ENCODE data around the gene CLCA4. TPM values are rescaled to one million over a fixed set of nuclear protein-coding genes. Genes with fewer than 3 reads are reported as not detected.

The CLCA4 gene
- total RNA-seq (2013; cell fraction: nucleolus; rRNA removed): not detected in 2 replicates
- total RNA-seq (2014; rRNA removed) (not detected in 2 replicates), total RNA-seq (2014; rRNA removed; fragmentation: Illumina TruSeq; extraction: Trizol) (not detected in 2 replicates), total RNA-seq (2021) (0.05 TPM in 1 of 2 replicates, not detected in the other), polyA plus RNA-seq (2011; rRNA removed) (not detected in 2 replicates), polyA plus RNA-seq (2014; fragmentation: Illumina TruSeq; extraction: Trizol) (0.01 TPM in 1 of 2 replicates, not detected in the other), polyA plus RNA-seq (2014; fragmentation: Nextera tagmentation; extraction: Ambion mirVana) (not detected), polyA plus RNA-seq (2014; rRNA removed) (0.08 TPM in 1 of 2 replicates, not detected in the other), polyA plus RNA-seq (2016; fragmentation: Nextera tagmentation; extraction: Ambion mirVana) (not detected), polyA minus RNA-seq (2011; rRNA and poly(A)+ RNA removed) (not detected in 2 replicates), Bru-seq, nascent RNA (not detected), BruChase-seq, experiment 1, labeled RNA remaining after a 6-hour chase (not detected), BruChase-seq, experiment 2, labeled RNA remaining after a 2-hour chase (percentile 4 among the genes with signal in this experiment)
- not detected for polyA plus RNA-seq (2011; ENCODE audit: low read depth)
- not detected in 2 replicates for polyA plus RNA-seq (2011; cell fraction: cytosol; rRNA removed)
- not detected in 2 replicates for polyA plus RNA-seq (2011; cell fraction: nucleus; rRNA removed)
- polyA plus RNA-seq (2012): not detected in 2 replicates
- not detected in 2 replicates for polyA minus RNA-seq (2011; cell fraction: cytosol; rRNA and poly(A)+ RNA removed)
- not detected in 2 replicates for polyA minus RNA-seq (2011; cell fraction: nucleus; rRNA and poly(A)+ RNA removed)
- long read RNA-seq, experiment 1: 0 reads
- long read RNA-seq, experiment 2: 0 reads

GRCh38 chr1:86546787-86547221 is at the start of gene CLCA4:
TSS of gene CLCA4 (plus strand) at chr1:86547078. CDS start at chr1:86547120, 42 bp downstream.
- Histone ChIP-seq H3K4me2 (ENCODE audit: control insufficient read depth, insufficient read depth) (no peak within 1 kb of the TSS), H3K9me3 (replicated peaks; ENCODE audit: control insufficient read depth, insufficient read depth, low read length) (no peaks in the 10 kb centered on the region), H3K27ac (ENCODE audit: control insufficient read depth, insufficient read depth) (no peak within 1 kb of the TSS), H4K20me1 (ENCODE audit: control insufficient read depth, insufficient read depth) (no peaks in the 10 kb centered on the region), H3K79me2 (ENCODE audit: control insufficient read depth, insufficient read depth, low read length) (no peaks in the 10 kb centered on the region), H3K27me3 (replicated peaks in 1 of 2; ENCODE audit: control insufficient read depth in 2 of 2, insufficient read depth in 2 of 2, low read length in 1 of 2) (no peaks in the 10 kb centered on the region), H3K36me3 (ENCODE audit: control insufficient read depth in 2 of 2, insufficient read depth in 2 of 2, low read length in 1 of 2) (no peaks in the 10 kb centered on the region), H3K9ac (ENCODE audit: control insufficient read depth, insufficient read depth, low read length) (no peak within 1 kb of the TSS), H2AFZ (ENCODE audit: control insufficient read depth, low read depth, low read length) (no peak within 1 kb of the TSS), H3K4me3 (no peak within 1 kb of the TSS), H3K4me1 (ENCODE audit: control insufficient read depth, insufficient read depth, low read length) (no peaks in the 10 kb centered on the region)
- 3% methylated on average over 2 of the region's 2 CpGs for WGBS (ENCODE audit: insufficient coverage, insufficient replicate concordance, low lambda C conversion rate, missing lambda C conversion rate)
- ChIA-PET RAD21 (ENCODE audit: unreplicated experiment) (no interaction called here), CTCF (no interaction called here), POLR2A (no interaction called here), SMC1A (ENCODE audit: uncharacterized antibody, unreplicated experiment) (no interaction called here)
- BruUV-seq (replicated peaks): no TSS peak
- intact Hi-C loops (cut with micrococcal nuclease; ENCODE audit: unreplicated experiment) (no loop called here), in situ Hi-C loops (cut with MboI) (no loop called here)
- DNase-seq (ENCODE audit: low read depth, low spot score): no peak
- TF ChIP-seq YY1 (IDR thresholded peaks at IDR 0.05; ENCODE audit: low read depth, low read length) (no peak), ZNF24 (IDR thresholded peaks at IDR 0.05) (no peak)
- no peak for ATAC-seq
- FAIRE-seq: no peak

- Histone ChIP-seq H3K36me3 (ENCODE audit: control insufficient read depth in 2 of 2, insufficient read depth in 2 of 2, low read length in 1 of 2) (no peaks in the 10 kb centered on the region), H3K27ac (ENCODE audit: control insufficient read depth, insufficient read depth) (no peak overlapping the region), H3K4me3 (no peak overlapping the region), H4K20me1 (ENCODE audit: control insufficient read depth, insufficient read depth) (no peaks in the 10 kb centered on the region), H3K9ac (ENCODE audit: control insufficient read depth, insufficient read depth, low read length) (no peak overlapping the region), H3K4me2 (ENCODE audit: control insufficient read depth, insufficient read depth) (no peak overlapping the region), H3K9me3 (replicated peaks; ENCODE audit: control insufficient read depth, insufficient read depth, low read length) (no peaks in the 10 kb centered on the region), H3K27me3 (replicated peaks in 1 of 2; ENCODE audit: control insufficient read depth in 2 of 2, insufficient read depth in 2 of 2, low read length in 1 of 2) (peaks cover 0 to under 1% of the 10 kb centered on the region in 2 experiments; a peak in 1 of 4 replicates), H3K4me1 (ENCODE audit: control insufficient read depth, insufficient read depth, low read length) (no peaks in the 10 kb centered on the region), H2AFZ (ENCODE audit: control insufficient read depth, low read depth, low read length) (no peak overlapping the region), H3K79me2 (ENCODE audit: control insufficient read depth, insufficient read depth, low read length) (no peaks in the 10 kb centered on the region)
- RAD21 ChIA-PET (ENCODE audit: unreplicated experiment): no interaction called here
- 12% methylated on average over 3 of the region's 3 CpGs for WGBS (ENCODE audit: insufficient coverage, insufficient replicate concordance, low lambda C conversion rate, missing lambda C conversion rate)
- POLR2A ChIA-PET: no interaction called here
- intact Hi-C loops (cut with micrococcal nuclease; ENCODE audit: unreplicated experiment): no loop called here
- SMC1A ChIA-PET (ENCODE audit: uncharacterized antibody, unreplicated experiment): interaction anchor here (0.5 kb wide), 1 partner anchor 53 kb away, joined by 3 read pairs; no protein-coding TSS in a partner anchor
- no TSS peak for BruUV-seq (replicated peaks)
- CTCF ChIA-PET: interaction anchor here (1.2 to 11.1 kb wide), 10 partner anchors 9 to 239 kb away, joined by 3 to 104 read pairs (median 27); no protein-coding TSS in a partner anchor
- no peak for DNase-seq (ENCODE audit: low read depth, low spot score)
- in situ Hi-C loops (cut with MboI): no loop called here
- no peak for FAIRE-seq
- ATAC-seq: no peak
- TF ChIP-seq EED (IDR thresholded peaks at IDR 0.05; ENCODE audit: low read depth) (no peak), SMC3 (IDR thresholded peaks at IDR 0.05; ENCODE audit: borderline replicate concordance, low read length) (no peak), JUND (IDR thresholded peaks at IDR 0.05; ENCODE audit: low read depth, low read length) (no peak)
Observed at GRCh38 chr1:86498281-86498680, 48.6 kb upstream of the CLCA4 start.

Data from GM12878 (cell line).